Keratinocyte (primary cell): ENCODE data around the gene SDR42E2.

Experiments used
- EZH2 ChIP-seq: IDR thresholded peaks from one replicate; pipeline ENCODE4 v1.6.1; 2012; ENCODE audit warnings: inconsistent platforms, mild to moderate bottlenecking, low read length, moderate library complexity
- TF ChIP-seq, protein P1 (sequence below), 3 experiments: IDR thresholded peaks in 1 of 3; conservative IDR thresholded peaks in 1 of 3; optimal IDR thresholded peaks in 1 of 3; 2 replicates in 2 of 3; 3 replicates in 1 of 3; pipeline versions ENCODE3 to v1.5.1; 2011; ENCODE audit warnings: low read length in 3 of 3, mild to moderate bottlenecking in 3 of 3, moderate library complexity in 2 of 3, control low read depth in 1 of 3, inconsistent platforms in 1 of 3; ENCODE audit not compliant: insufficient read depth in 2 of 3; ENCODE audit errors: extremely low read depth in 1 of 3

DNA sequence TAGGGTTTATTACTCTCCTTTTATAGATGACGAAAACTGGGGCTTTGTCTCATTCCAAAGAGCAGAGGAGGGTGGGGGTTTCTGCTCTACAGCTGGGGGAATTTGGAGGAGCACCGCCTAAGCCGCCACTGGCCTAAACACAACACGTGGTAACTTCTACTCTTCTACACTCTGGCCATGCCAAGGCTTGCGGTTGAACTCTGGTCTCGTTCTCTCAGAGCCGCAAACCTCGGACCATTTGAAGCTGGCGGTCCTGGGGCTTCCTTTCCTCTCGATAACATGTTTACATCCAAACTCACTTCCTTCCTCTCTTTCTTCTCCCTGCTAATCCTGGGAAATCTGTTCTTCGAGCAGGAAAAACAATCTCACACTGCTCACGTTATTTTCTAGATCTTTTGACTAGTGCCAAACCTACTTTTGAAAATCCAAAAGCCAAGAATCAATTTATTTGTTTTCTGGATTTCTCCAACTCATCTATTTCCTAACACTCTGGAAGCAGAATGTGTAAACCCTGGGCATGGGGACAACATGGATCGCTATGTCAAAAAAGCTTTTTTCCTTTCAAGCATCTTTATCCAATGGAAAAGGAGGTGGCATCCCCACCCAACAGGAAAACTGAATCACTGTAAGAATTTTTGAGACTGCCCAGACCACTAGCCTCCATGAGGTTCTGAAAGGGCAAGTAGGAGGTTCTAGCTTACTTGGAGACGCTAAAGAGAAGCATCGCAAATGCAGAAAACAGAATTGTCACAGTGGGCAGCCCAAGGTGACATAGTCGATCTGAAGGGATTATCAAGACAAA lies 30.2 kb downstream of the SDR42E2 start:
- TF ChIP-seq, protein P1, sequence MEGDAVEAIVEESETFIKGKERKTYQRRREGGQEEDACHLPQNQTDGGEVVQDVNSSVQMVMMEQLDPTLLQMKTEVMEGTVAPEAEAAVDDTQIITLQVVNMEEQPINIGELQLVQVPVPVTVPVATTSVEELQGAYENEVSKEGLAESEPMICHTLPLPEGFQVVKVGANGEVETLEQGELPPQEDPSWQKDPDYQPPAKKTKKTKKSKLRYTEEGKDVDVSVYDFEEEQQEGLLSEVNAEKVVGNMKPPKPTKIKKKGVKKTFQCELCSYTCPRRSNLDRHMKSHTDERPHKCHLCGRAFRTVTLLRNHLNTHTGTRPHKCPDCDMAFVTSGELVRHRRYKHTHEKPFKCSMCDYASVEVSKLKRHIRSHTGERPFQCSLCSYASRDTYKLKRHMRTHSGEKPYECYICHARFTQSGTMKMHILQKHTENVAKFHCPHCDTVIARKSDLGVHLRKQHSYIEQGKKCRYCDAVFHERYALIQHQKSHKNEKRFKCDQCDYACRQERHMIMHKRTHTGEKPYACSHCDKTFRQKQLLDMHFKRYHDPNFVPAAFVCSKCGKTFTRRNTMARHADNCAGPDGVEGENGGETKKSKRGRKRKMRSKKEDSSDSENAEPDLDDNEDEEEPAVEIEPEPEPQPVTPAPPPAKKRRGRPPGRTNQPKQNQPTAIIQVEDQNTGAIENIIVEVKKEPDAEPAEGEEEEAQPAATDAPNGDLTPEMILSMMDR (optimal IDR thresholded peaks at IDR 0.05 in 1 of 3, IDR thresholded peaks at IDR 0.05 in 1 of 3, conservative IDR thresholded peaks at IDR 0.05 in 1 of 3; ENCODE audit: extremely low read depth in 1 of 3, insufficient read depth in 2 of 3, low read length in 3 of 3), result no peak
- TF ChIP-seq EZH2, result no peak
